GM21367 (cell line): Measurements from ENCODE around the gene CBY2.
"Not testable (repeated sequence)": the region's sequence is repeated elsewhere in the genome, so short reads cannot be mapped to it uniquely, and the experiment has no call there.

Experiments
- ATAC-seq: cut with Tn5 transposase; IDR thresholded peaks from one replicate; pipeline ENCODE4 v1.9.1; 2021; ENCODE audit not compliant: unreplicated experiment

CBY2 gene

GRCh38 chr13:45702088-45702487 is at the start of gene CBY2:
TSS of gene CBY2 (plus strand) at chr13:45702320. CDS start at chr13:45702391, 71 bp downstream.
- no peak for ATAC-seq

- no peak for ATAC-seq
These were observed 47.3 kb upstream of the CBY2 start for GRCh38 chr13:45654633-45655349.

- ATAC-seq, result no peak
These were observed 43.4 kb upstream of the CBY2 start for GRCh38 chr13:45658586-45659235.

GRCh38 chr13:45659536-45659935 is 42.6 kb upstream of the CBY2 start:
- no peak for ATAC-seq

- not testable (repeated sequence) for ATAC-seq
These were observed 41.7 kb upstream of the CBY2 start for GRCh38 chr13:45660458-45660857.

GRCh38 chr13:45662162-45662561 is 40.0 kb upstream of the CBY2 start:
- no peak for ATAC-seq

- not testable (repeated sequence) for ATAC-seq
These were observed 39.2 kb upstream of the CBY2 start for GRCh38 chr13:45662903-45663302.

GRCh38 chr13:45669626-45670025 is 32.5 kb upstream of the CBY2 start:
- not testable (repeated sequence) for ATAC-seq

- no peak for ATAC-seq
These were observed 31.8 kb upstream of the CBY2 start for GRCh38 chr13:45670189-45670885.

GRCh38 chr13:45674908-45675307 is 27.2 kb upstream of the CBY2 start:
- ATAC-seq, result no peak

- ATAC-seq, result no peak
These were observed 23.8 kb upstream of the CBY2 start for GRCh38 chr13:45678282-45678681.

GRCh38 chr13:45681113-45681512 is 21.0 kb upstream of the CBY2 start:
- ATAC-seq, result no peak

GRCh38 chr13:45682494-45683008 is 19.6 kb upstream of the CBY2 start:
- no peak for ATAC-seq

- no peak for ATAC-seq
These were observed 18.4 kb upstream of the CBY2 start for GRCh38 chr13:45683701-45684100.

GRCh38 chr13:45688577-45688976 is 13.5 kb upstream of the CBY2 start:
- ATAC-seq, result no peak

- no peak for ATAC-seq
These were observed 11.5 kb upstream of the CBY2 start for GRCh38 chr13:45690636-45691035.

- no peak for ATAC-seq
These were observed 10.9 kb upstream of the CBY2 start for GRCh38 chr13:45691251-45691650.

GRCh38 chr13:45691667-45692066 is 10.5 kb upstream of the CBY2 start:
- ATAC-seq, result no peak

- ATAC-seq, result peak; percentile 40
These were observed 6.9 kb upstream of the CBY2 start for GRCh38 chr13:45695198-45695730.

GRCh38 chr13:45696610-45697226 is 5.4 kb upstream of the CBY2 start:
- ATAC-seq, result peak; percentile 39
